ENCODE results near the gene MLXIP.
"Not testable (repeated sequence)": the region's sequence is repeated elsewhere in the genome, so short reads cannot be mapped to it uniquely, and the experiment has no call there.

MLXIP gene

GRCh38 chr12:122078141-122079032 lies at the start of gene MLXIP:
Gene MLXIP, plus strand, starts transcription at chr12:122078756. Its CDS starts 98 bp downstream, at chr12:122078854.
- peak; percentile 98 for DNase-seq (ENCODE audit: low spot score)

- no peak for DNase-seq (ENCODE audit: low spot score)
Measured at GRCh38 chr12:122028905-122029560, 49.5 kb upstream of the MLXIP start.

GRCh38 chr12:122029620-122030423 lies 48.7 kb upstream of the MLXIP start:
- DNase-seq (ENCODE audit: low spot score): no peak

- no peak for DNase-seq (ENCODE audit: low spot score)
Measured at GRCh38 chr12:122030424-122031035, 48.0 kb upstream of the MLXIP start.

- DNase-seq (ENCODE audit: low spot score): peak; percentile 83
Measured at GRCh38 chr12:122031342-122032216, 47.0 kb upstream of the MLXIP start.

GRCh38 chr12:122032580-122032979 lies 46.0 kb upstream of the MLXIP start:
- DNase-seq (ENCODE audit: low spot score): no peak

- DNase-seq (ENCODE audit: low spot score): no peak
Measured at GRCh38 chr12:122035292-122035691, 43.3 kb upstream of the MLXIP start.

GRCh38 chr12:122036153-122036552 lies 42.4 kb upstream of the MLXIP start:
- no peak for DNase-seq (ENCODE audit: low spot score)

- no peak for DNase-seq (ENCODE audit: low spot score)
Measured at GRCh38 chr12:122040579-122041386, 37.8 kb upstream of the MLXIP start.

GRCh38 chr12:122041458-122041857 lies 37.1 kb upstream of the MLXIP start:
- DNase-seq (ENCODE audit: low spot score): not testable (repeated sequence)

- no peak for DNase-seq (ENCODE audit: low spot score)
Measured at GRCh38 chr12:122042910-122043309, 35.6 kb upstream of the MLXIP start.

- no peak for DNase-seq (ENCODE audit: low spot score)
Measured at GRCh38 chr12:122043476-122043875, 35.1 kb upstream of the MLXIP start.

- no peak for DNase-seq (ENCODE audit: low spot score)
Measured at GRCh38 chr12:122045262-122045661, 33.3 kb upstream of the MLXIP start.

- no peak for DNase-seq (ENCODE audit: low spot score)
Measured at GRCh38 chr12:122046145-122046544, 32.4 kb upstream of the MLXIP start.

GRCh38 chr12:122048151-122048550 lies 30.4 kb upstream of the MLXIP start:
- DNase-seq (ENCODE audit: low spot score): no peak

- no peak for DNase-seq (ENCODE audit: low spot score)
Measured at GRCh38 chr12:122049827-122050226, 28.7 kb upstream of the MLXIP start.

GRCh38 chr12:122050706-122051105 lies 27.9 kb upstream of the MLXIP start:
- no peak for DNase-seq (ENCODE audit: low spot score)

GRCh38 chr12:122051231-122051876 lies 27.2 kb upstream of the MLXIP start:
- no peak for DNase-seq (ENCODE audit: low spot score)

- no peak for DNase-seq (ENCODE audit: low spot score)
Measured at GRCh38 chr12:122052285-122052684, 26.3 kb upstream of the MLXIP start.

Data from AG20443 (cell line).